ENCODE results near the gene MOB3B.

MOB3B gene

DNA sequence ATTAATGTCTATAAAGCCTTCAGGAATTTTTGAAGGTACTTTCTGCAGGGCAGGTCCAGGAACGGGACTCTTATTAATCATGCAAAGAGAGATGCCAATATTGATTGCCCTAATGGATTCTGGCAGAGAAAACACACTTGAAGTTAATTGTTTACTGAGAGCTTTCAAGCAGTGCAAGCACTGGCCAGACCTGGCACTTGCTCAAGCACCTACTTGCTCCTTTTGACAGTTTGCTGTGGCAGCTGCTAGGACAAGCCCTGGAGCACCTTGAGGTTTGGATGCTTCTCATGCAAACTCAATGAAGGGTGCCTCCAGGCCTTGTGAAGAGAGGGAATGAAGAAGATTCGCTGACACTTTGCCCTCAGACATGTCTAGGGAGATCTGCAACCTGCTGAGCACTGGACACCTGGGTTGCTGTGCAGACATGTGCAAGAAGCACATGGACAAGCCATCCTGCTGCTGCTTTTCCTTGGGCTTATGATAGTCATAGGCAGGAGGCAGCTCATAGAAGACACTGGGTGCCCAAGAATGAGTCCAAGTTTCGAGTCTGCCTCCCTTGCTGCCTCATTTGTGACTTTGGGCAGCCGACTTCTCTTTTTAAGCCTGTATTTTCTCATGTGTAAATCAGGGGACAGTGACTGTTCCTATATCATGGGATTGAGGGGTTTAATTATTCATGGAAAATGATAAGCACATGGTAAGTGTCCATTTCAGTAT lies 143.8 kb downstream of the MOB3B start:
- no peak for DNase-seq

DNA sequence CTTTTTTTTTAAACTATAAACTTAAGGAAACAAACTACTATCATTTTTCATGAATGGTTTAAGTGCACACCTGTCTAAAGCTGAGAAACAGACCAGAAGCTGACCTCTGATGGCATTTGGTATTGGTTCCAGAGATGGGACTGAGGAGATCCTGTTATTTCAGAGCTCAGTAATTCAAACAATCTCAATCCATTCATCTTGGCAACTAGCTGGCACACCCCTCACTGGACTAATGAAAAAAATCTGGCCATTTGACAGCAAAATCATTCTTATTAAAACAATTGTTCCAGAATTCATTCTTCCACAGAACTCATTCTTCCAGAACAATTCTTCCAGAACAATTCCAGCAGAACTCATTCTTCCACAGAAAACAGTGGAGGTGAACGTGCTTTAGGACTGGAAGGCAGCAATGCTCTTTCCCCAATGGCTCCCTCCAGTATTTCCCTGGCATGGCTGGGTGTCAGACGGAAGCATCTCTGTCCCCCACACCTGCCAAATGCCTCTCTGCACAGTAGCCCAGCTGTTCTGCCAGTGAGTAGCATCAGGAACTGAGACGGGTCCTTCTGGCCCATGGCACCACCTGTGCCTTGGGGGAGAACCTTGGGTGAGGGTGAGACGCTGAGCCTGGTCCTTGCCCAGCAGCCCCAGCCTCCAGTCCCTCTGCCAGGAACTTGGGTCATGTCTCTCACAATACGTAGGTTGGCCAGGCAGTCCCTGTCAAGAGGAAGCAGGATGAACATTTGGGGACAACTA lies 145.2 kb downstream of the MOB3B start:
- DNase-seq, result no peak

DNA sequence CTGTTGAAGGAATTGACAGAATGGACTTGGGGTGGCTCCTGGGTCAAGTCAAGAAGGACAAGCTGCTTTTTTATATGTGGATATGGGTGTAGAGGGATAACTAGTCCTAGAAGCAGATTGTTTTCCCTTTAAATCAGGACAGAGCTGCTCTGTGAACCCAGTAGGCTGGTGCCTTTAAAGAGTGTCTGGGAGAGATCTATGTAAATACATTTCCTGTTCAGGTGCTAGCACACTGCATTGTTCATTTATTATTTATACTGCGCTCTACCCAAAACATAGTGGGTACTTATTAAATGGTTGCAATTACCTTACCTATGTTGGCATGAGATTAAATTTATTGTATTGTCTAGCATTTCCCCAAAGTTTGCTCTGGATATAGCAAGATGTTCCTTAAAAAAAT lies 146.1 kb downstream of the MOB3B start:
- DNase-seq, result no peak

DNA sequence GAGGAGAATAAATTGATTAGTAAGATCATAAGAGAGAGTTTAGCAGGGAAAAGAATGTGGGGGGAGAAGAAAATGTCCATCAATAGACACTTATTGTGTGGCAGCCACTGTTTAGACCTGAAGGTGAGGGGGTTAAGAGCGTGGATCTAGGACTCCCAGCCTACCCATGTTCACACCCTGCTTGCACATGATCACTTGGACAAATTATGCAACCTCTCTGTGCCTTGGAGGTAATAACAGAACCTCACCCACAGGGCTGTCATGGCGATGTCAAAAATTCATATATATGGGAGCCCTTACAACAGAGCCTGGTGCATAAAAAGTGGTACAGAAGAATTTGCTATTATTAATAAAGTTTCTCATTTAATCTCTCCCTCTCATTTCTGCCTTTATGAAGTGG lies 146.6 kb downstream of the MOB3B start:
- no peak for DNase-seq

DNA sequence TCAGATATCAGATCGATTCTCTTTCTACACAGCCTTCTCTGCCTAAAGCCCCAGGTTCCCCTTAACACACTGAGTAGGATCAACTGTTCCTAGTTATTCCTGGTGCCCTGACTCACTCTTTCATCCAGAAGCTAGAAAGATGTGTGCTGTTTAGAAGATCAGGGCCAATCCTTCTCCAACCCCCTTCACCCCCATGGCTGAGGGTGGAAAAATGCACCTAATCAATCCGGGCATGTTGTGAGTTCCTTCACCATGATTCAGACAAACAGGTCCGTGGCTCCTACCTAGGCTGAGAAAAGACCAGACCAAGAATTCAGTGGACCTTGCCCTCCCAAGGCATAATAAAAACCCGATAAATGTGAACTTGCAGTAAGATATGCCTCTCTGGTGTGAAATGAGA lies 147.3 kb downstream of the MOB3B start:
- DNase-seq, result no peak

DNA sequence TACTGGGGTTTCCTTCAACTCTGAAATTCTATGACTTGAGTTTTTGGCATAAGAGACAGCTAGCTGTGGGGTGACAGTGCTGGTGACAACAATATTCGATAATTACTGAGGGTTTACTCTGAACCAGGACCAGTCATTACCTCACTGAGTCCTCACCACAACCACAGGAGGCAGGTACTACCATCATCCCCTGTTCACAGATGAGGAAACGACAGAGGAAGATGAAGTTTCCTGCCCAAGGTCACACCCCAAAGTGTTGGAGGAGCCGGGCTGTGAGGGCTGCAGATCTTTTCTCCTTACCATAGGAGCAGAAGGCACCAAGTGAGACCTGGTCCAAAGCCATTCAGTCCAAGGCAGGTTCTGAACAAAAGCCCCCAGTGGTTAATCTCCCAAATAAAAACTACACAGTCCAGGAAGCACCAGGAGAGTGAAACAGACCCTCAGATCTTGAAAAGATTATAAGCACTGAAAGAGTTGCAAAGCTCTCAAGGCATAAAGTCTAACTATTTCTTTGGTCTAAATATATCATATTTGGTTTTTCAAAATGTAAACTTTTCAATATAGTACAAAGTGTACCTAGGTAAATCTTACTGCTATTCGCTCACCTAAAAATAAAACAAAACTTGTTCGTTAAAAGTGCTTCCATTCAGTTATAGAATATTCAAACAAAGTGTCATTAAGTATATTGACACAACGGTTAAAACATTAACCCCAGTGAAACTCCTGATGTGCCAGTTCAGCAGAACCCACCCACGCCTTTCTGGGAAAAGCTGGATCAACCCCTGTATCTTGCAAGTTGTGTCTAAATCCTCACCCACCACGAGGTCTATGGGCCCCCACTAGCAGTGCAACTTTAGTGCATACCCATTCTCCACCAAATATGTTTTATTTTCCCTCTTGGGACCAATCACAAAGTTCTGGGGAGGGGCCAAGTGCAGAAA lies 150.0 kb downstream of the MOB3B start:
- DNase-seq, result no peak

DNA sequence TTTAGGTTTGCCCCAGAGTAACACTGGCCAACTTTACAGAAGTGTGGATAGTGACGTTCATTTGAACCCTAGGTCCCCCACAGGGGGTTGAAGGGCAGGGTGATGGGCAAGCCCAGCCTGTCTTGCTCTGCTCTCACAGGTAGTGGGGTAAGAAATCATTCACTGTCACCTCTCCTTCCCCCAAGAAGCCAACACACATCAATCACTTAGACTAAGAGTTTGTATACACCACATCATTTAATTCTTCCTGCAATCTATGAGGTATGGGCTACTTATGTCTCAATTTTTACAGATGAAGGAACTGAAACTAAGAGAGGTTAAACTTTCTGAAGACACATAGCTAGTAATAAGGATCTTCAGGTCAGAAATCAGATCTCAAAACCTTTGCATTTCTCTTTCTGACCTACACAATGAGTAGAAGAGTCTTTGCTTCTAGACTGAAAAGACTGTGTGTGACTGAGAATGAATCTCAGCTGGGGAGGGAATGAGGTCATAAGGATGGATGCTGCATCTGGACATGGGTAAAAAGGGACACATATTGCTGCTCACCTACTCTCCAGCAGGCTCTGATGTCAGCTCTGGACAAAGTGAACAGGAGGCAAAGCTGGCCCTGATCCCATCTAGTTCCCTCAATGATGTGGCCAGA lies 151.7 kb downstream of the MOB3B start:
- no peak for DNase-seq

DNA sequence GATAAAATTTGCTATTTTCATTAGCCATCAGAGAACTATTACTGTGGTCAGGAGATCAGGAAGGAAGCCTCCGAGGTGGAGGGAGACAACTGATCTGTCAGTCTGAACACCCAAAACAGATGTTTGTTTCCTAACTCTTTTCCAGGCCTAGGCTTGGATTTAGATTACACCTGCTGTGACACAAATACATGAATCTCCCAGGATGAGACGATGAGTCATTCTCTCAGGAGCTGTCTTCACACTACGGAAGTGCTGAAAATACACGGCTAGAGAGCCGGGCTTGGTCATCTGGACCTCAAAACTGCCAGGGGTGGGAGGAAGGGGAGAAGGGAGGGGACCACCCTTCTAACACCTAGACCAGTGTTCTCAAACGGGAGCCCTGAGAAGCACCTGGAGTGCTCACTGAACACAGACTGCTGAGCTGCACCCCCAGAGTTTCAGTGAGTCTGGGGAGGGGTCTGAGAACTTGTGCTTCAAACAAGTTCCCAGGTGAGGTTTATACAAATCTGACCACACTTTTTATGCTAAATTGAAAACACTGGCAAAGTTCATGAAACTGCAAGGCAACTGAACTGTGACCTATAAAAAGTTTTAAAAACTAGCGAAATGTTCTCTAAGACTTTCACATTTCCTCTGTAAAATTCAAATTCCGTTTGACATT lies 152.3 kb downstream of the MOB3B start:
- DNase-seq, result no peak

DNA sequence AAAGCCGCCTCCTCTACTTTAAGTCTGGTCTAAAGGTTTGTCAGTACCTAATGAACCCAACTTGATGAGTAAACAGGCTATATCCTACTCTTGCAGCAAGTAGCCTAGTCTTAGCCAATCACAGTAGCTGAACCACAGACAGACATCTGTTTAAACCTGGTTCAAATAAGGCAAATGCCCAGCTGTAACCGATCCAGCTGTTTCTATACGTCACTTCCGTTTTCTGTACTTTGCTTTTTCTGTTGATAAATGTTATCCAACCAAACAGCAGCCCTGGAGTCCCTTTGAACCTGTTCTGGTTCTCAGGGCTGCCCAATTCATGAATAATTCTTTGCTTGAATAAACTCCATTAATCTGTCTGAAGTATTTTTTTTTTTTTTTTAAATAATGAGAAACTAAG lies 155.8 kb downstream of the MOB3B start:
- DNase-seq, result no peak

DNA sequence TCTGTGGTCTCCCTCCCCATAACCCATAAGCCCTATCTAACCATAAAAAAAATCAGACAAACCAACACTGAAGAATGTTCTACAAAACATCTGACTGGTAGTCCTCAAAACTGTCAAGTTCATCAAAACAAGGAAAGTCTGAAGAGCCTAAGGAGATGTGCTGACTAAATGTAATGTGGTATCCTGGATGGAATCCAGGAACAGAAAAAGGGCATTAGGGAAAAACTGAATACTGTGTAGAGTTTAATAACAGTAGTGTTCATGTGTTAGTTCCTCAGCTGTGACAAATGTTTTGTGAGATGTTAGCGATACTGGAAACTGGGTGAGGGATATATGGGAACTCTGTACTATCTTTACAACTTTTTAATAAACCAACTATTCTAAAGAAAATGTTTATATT lies 157.0 kb downstream of the MOB3B start:
- DNase-seq, result no peak

DNA sequence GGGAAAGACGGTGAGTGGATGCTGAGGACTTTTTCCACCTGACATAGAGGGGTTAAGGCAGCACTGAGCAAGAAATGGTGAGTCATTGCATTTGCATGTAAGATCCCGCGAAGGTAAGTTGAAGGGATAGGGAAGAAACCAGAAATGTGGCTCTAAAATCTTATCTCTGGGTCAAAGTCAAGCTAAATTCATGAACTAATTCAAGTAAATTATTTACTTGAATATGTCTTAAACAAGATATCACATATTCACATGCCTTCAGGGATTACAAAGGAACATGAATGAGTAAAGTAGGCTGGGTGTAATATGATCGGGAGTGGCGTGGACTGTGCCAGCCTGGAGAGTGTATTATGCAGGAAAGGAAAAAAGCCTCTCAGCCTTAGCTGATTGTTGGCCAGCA lies 158.2 kb downstream of the MOB3B start:
- DNase-seq, result no peak

DNA sequence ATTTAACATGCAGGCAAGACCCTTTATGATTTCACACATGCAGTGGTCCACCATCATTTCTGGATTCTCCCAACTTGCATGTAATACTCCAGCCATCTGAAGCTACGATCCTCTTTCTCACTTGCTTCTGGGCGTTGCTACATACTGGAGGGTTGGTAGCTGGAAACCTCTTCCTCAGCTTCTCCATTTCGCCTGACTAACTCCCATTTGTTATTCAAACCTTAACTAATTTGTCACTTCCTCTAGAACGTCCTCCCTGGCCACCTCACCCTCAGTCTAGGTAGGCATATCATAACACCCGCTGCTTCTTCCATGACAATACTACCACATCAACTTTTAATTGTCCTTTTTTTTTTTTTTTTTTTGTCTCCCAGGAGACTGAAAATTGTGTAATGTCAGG lies 160.0 kb downstream of the MOB3B start:
- DNase-seq, result peak; percentile 14

DNA sequence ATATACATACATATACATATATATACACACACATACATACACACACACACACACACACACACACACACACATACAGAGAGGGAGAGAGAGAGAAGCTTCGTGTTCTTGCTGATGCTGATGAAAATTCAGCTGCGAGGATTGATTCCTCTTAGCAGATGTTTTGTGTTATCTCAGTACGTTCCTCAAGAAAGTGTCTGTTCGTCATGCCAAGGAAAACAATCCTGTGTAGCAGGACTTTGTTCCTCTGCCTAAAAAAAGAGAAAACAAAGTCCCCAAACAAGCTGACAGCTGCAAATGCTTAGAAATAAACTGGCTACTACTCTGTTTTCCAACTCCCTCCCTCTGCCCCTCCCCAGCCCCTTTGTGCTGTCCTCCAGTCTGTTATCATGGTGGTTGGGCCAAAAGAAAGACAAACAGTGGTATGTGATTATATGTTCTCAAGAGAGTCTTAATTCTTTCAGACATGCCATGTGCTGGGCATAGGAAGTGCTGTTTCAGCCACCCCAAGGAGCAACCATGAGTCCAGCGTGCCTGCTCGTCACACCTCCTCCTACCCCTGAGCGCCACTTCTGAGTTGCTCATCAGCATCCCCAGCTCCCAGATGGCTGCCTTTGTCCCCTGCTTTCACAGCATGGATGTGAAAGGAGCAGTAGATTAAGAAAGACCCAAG lies 161.2 kb downstream of the MOB3B start:
- DNase-seq, result no peak

DNA sequence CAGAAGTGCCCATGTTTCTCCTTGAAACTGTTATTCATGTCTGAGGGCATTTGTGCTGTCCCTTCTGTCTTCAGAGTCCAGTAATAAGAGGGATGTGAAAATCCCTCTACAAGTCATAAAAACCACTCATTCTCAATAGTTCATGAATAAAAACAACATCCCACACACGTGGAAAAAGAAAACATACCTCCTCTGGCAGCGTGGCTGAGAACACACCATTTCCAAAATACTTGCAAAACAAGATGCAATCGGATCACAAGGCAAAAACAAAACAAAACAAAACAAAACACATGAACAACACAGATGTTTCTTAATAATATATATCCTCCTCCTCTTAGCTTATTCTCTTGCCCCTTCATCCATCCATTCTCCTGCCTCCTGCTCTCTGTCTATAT lies 161.7 kb downstream of the MOB3B start:
- no peak for DNase-seq

DNA sequence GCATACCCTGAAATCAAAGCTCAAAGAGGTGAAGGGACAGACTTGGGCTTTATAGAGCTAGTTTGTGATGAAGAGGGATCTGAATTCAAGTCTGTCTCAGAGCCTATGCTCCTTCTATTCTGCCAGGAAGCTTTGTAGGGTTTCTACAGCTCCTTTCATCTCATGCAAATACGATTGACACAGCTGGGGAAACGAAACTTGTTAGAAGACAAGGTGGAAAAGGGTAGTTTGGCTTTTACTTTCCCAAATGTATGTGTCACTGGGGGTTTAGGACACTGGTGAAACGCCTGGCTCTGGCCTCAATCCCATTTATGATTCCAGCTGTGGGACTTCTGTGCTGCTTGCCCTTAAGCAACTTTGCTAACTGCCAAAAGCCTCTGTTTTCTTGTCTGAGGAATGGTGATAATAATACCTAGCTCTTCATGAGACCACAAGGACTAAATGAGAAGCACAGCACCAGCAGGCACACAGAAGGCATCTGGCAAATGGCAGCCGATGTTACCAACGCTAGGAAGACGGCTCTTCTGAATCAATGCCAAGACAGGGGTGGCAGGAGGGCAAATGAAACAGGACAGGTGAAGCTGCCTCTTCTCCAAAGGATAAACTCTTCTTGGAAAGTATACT lies 162.3 kb downstream of the MOB3B start:
- no peak for DNase-seq

DNA sequence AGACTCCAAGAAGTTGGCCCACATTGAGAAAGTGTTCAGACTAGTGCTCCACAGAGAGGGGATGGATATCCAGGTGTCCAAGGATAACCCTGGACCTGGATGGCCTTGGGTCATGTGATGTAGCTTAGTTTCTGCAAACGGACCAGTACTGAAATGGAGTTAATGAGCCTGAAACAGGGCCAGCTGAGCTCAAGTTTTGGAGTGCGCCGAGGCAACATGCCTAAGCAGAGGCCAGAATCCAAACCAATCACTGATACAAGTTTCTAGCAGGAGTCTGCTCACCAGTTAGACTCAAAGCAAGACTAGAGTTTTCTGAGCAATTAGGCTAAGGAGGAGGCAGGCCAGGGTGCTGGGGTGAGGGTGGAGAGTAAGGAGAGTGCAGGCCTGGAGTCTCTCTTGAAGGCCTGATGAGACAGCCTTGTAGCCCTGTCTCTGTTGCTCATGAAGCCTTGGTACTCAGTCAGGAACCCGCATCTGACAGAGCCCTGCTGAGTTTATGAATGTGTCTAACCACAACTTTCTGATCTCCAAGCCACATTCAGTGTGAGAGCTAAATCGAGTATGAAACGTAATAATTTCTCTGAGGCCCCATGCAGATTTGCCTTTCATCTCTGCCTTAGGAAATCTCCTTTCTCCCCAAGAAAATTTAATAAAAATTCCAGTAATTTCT lies 163.8 kb downstream of the MOB3B start:
- no peak for DNase-seq

DNA sequence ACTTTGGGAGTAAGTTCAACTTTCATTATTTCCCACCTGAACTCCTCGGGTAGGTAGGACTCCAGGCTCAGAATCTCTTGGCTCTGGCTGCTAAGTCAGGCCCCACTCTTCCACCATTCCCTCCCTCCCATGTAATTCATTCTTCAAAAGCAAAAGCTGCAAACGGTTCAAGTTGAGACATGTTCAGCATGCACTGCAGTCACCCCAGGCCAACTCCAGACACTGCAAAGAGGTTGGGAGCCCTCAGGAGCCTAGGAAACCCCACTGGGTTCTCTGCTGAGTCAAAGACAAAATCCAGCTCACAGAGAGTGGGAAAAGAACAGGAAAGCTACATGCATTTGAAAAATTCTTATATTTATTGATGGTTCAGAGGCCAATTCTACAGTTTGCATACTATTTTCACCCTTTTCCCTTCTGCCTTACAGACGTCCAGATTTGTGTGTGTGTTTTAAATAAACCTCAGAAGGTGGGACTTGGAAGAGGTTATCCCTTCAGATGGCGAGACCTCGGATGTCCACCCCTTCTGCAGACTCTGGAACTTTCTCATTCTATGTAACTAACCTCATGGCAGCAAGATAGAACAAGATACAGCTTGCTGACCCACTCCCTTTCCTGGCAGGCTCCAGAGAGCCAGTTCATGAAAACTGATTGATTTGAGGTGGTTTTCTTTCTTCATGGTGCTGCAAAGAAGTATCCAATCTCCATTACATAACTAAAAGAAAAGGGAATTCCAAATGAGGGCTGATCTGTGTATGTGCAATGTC lies 167.0 kb downstream of the MOB3B start:
- no peak for DNase-seq

DNA sequence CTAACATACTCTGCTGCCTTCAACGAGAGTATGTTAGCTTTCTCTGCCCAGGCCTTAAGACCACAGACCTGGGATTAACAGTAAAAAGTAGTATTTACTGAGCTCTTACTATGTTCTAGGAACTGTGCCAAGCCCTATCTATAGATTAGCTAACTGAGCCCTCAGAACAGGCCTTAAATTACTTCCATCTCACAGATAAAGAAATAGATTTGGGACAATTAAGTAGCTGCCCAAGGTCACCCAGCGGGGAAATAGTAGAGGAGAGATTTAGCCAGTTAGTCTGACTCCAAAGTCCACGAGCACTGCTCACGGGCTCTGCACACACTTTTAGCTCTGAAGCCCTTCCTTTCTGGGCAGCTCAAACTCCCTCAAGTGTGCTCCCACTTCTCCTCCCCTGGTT lies 168.1 kb downstream of the MOB3B start:
- DNase-seq, result no peak

DNA sequence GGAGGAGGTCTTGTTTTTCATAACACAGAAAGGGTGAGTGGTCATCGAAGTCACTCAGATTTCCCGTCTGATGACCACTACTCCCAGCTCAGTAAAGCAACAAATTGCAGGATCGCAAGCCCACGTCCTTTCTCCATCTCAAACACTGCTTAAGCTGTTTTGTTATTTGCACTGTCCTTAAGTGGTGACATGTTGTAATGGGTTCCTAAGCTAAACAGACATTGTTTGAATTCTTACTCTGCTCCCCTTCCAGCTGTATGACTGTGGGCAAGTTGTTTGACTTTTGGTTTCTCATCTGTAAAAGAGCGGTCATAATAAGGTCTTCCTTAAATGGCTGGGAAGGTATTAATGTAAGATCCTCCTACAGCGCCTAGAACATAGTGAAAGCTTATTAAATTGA lies 169.9 kb downstream of the MOB3B start:
- DNase-seq, result no peak

DNA sequence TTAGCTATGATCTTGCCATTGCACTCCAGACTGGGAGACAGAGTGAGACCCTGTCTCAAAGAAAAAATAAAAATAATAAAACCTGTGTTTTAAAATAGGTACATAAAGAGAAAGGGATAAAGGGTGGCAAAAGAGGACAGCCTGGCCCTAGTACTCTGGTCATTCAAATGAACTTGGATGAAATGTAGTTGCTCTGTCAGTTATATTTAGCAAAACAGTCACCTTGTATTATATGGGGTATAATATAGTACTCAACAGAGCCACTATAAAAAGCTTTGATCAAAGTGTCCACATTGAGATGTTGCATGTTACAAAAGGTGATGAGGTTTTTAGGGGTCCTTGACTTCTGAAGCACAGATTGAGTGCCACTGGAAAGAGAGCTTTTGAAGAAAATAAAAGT lies 171.6 kb downstream of the MOB3B start:
- no peak for DNase-seq
